Measurements from ENCODE around the gene MOB3B. TPM values are rescaled to one million over a fixed set of nuclear protein-coding genes. Genes with fewer than 3 reads are reported as not detected.

The MOB3B gene
- total RNA-seq, 1 donor from 2014 or later = 21.8 TPM

- TF ChIP-seq CTCF (conservative IDR thresholded peaks at IDR 0.05) = no peak
- H3K27me3 Mint-ChIP-seq (ENCODE audit: low read depth) = no peaks in the 10 kb centered on the region
- H3K36me3 Mint-ChIP-seq (ENCODE audit: low read depth) = peaks cover 2% of the 10 kb centered on the region
- H3K9me3 Mint-ChIP-seq = no peaks in the 10 kb centered on the region
- H3K27ac Mint-ChIP-seq (ENCODE audit: unreplicated experiment) = no peak overlapping the region
- DNase-seq (ENCODE audit: low read depth, low spot score) = no peak
- peaks cover 46% of the 10 kb centered on the region for H3K4me1 Mint-ChIP-seq
- H3K4me3 Mint-ChIP-seq = no peak overlapping the region
Measured at GRCh38 chr9:27367921-27368315, 161.7 kb downstream of the MOB3B start.

- H3K4me3 Mint-ChIP-seq = no peak overlapping the region
- H3K4me1 Mint-ChIP-seq = peaks cover 43% of the 10 kb centered on the region
- no peak overlapping the region for H3K27ac Mint-ChIP-seq (ENCODE audit: unreplicated experiment)
Measured at GRCh38 chr9:27367175-27367798, 162.3 kb downstream of the MOB3B start.

GRCh38 chr9:27365707-27366376, 163.8 kb downstream of the MOB3B start:
- Mint-ChIP-seq H3K27ac (ENCODE audit: unreplicated experiment) (no peak overlapping the region), H3K4me3 (no peak overlapping the region), H3K36me3 (ENCODE audit: low read depth) (peaks cover 2% of the 10 kb centered on the region), H3K27me3 (ENCODE audit: low read depth) (no peaks in the 10 kb centered on the region), H3K9me3 (no peaks in the 10 kb centered on the region), H3K4me1 (peaks cover 30% of the 10 kb centered on the region)
- no peak for DNase-seq (ENCODE audit: low read depth, low spot score)
- no peak for TF ChIP-seq CTCF (conservative IDR thresholded peaks at IDR 0.05)

More at GRCh38 chr9:27367175-27367798, 162.3 kb downstream of the MOB3B start:
- no peak for TF ChIP-seq CTCF (conservative IDR thresholded peaks at IDR 0.05)
- Mint-ChIP-seq H3K27me3 (ENCODE audit: low read depth) (no peaks in the 10 kb centered on the region), H3K36me3 (ENCODE audit: low read depth) (peaks cover 2% of the 10 kb centered on the region), H3K9me3 (no peaks in the 10 kb centered on the region)
- no peak for DNase-seq (ENCODE audit: low read depth, low spot score)

- Mint-ChIP-seq H3K9me3 (no peaks in the 10 kb centered on the region), H3K27ac (ENCODE audit: unreplicated experiment) (peak overlapping the region; percentile 81), H3K4me3 (no peak overlapping the region), H3K36me3 (ENCODE audit: low read depth) (peaks cover 6% of the 10 kb centered on the region), H3K27me3 (ENCODE audit: low read depth) (no peaks in the 10 kb centered on the region), H3K4me1 (peaks cover 8% of the 10 kb centered on the region)
- TF ChIP-seq CTCF (conservative IDR thresholded peaks at IDR 0.05) = no peak
- DNase-seq (ENCODE audit: low read depth, low spot score) = no peak
Measured at GRCh38 chr9:27362447-27363210, 167.0 kb downstream of the MOB3B start.

GRCh38 chr9:27361492-27361891, 168.1 kb downstream of the MOB3B start:
- Mint-ChIP-seq H3K4me1 (peaks cover 4% of the 10 kb centered on the region), H3K4me3 (no peak overlapping the region), H3K27me3 (ENCODE audit: low read depth) (no peaks in the 10 kb centered on the region), H3K36me3 (ENCODE audit: low read depth) (peaks cover 10% of the 10 kb centered on the region), H3K9me3 (no peaks in the 10 kb centered on the region), H3K27ac (ENCODE audit: unreplicated experiment) (peak overlapping the region; percentile 36)
- TF ChIP-seq CTCF (conservative IDR thresholded peaks at IDR 0.05) = no peak
- no peak for DNase-seq (ENCODE audit: low read depth, low spot score)
